NCI-H1092 (cell line): ENCODE results near the gene PPP1R9A.

Experiments
- DNase-seq: peaks from one replicate; lab custom pipeline; 2025; lab: John Stamatoyannopoulos, UW

Gene PPP1R9A

DNA sequence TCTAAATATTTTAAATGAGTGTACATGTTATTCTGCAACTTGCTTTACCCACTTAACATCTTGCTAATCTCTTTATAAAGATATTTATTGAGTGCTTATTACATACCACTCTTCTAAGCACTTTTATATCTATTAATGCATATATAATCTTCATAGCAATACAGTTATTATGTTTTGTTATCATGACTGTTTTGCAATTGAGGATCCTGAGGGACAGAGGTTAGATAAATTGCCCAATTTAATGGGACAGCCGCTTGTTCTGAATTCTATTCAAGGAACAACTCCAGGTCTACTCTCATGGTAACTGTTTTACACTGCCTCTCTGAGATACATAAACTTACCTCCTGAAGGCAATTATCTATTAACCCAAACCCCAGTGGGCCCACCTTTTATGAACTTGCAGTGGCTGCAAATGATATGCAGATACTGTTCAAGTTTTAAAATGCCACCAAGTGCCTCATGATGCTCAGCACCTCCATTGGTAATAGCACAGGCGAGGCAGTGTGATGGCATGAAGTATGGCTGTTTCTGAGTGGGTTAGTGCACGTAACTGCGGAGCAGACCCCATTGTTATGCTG is 356.5 kb downstream of the PPP1R9A start:
- DNase-seq, result no peak

DNA sequence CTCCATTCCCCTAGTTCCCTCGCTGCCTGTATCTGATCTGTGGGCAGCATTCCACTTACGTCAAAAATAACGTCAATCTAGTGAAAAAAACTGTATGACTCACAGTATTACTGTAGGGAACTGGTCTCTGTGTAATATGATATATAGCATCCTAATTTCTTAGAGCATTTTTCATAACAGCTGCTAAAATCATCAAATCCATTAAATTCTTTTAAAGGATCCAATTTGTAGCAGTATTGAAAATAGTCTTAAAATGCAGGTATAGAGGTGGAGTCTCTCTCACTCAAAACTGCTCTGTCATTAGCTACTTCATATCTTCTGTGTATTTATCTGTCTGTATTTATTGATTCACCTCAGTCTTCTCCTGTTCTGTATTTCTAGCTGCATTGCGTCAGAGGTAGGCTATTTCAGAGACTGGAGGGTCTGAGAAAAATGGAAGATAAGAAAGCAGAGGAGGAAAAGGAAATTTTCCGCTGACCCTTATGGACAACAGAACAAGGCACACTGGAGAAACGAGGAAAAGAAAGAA is 357.0 kb downstream of the PPP1R9A start:
- DNase-seq, result no peak

DNA sequence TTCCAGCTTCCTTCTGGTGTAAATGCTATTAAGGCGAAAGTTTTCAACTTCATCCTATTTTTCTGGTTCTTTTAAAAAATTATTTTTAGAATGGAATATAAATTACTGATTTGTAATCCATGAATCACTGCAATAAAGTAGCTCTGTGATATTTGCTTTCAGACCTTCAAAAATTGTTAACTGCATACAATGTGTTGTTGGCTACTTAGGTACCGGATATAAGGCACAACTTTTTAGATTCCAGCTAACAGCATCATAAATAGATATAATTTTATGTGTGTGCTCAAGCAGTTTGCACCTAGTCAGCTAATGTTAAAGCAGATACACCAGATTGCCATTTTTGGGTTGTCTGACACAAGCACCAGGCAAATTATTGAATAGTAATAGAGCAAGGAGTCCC is 358.2 kb downstream of the PPP1R9A start:
- no peak for DNase-seq

DNA sequence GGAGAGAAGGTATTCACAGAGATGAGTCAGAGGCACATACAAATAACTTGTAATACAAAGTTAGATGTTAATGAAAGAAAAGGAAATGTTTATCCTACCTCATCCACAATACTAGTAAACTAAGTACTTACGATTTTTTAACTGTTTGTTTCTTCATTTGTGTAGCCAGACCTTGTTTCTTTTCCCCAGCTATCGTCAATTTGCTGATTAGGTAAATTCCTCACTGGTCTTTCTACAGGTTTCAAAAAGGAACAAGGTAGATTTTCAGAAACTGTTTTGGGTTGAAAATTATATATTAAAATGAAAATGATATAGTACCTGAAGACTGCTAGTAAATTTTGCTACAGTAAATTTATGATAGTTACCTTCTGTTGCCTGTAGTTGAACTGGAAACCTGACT is 360.4 kb downstream of the PPP1R9A start:
- no peak for DNase-seq

DNA sequence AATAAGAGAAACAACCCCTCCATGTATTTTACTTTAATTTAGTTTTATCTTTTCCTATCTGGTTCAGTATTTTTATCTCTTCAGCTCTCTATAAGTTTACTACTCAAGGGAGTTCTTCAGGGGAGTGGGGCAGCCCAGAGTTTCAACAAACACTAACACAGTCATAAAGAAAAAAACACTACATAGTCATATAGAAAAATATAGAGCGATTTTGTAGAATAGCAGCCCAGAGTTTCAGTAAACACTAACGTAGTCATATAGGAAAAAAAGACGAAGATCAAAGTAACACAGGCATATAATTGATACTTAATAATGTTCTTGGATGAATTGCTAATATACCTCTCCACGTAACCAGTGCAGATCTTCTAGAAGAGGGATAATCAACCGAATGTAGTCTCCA is 362.2 kb downstream of the PPP1R9A start:
- no peak for DNase-seq

DNA sequence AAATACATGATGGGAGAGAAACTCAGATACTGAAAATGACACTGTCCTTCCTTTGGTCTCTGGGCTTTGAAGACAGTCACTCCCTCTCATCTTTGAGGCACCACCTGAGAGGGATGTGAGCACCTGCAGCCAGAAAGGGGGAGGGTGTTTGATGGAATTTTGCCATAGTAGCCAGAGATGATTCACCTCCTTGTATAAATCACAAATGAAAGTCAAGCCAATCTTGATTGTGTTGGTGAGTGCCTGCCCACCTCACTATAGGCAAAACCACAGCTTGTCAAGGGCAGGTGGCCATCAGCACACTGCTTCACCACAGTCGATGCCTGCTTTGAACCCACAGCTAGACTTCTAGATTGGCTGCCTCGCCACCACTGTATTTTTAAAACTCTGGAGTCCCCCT is 368.7 kb downstream of the PPP1R9A start:
- DNase-seq, result no peak

DNA sequence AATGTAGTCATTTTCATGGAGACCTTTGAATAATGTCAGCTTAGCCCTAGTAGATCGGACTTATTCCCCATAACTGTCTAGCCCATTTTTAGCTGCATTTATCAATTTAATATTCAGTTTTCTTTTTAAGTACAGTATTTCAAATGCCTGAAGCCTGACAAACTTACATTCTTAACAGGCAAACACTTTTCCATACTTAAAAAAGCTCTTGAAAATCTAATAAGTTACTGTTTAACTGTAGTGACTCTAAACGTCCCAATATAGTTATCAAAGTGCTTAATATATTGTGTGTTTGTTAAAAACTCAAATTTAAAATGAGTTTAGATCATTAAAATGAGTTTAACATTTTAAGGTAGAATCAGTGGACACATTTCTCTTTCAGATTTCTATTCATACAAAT is 372.0 kb downstream of the PPP1R9A start:
- no peak for DNase-seq

DNA sequence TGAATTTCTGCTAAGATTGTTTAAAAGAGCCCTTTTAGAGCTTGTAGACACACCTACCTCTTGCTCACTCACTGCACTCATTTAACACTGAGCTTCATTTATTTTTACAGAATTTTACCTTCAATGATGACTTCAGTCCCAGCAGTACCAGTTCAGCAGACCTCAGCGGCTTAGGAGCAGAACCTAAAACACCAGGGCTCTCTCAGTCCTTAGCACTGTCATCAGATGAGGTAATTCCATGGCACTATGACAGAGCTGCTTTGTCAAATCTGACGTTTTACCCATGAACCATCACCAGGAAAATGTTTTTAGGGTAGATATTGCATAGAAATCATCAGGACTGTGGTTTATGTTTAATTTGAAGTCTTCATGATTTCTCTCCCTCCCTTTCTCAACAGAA is 378.7 kb downstream of the PPP1R9A start:
- DNase-seq, result no peak

DNA sequence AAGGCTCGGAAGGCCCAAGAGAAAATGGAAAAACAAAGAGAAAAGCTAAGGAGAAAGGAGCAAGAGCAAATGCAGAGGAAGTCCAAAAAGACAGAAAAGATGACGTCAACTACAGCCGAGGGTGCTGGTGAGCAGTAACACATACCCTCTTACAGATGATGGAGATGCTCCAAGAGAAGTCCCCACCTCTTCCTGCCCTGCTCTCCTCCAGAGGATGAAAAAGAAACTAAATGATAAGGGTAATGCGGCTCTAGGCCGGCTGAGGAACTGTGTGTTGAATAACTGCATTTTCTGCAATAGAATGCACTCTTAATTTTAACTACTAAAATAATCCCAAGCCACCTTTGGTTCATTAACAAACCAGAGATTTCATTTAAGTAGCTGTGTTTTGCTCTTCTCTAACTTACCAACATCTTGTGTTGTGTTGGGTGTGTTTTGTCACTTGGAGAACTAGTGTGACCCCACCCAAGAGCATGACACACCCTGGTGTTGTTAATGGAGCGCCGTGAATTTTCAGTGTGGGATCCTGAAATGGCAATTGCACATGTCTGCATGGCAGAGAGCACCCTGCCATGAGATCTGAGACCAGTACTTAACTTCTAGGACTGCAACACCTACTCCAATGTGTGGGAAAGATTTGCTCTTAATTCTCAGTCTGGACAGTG is 382.9 kb downstream of the PPP1R9A start:
- no peak for DNase-seq

DNA sequence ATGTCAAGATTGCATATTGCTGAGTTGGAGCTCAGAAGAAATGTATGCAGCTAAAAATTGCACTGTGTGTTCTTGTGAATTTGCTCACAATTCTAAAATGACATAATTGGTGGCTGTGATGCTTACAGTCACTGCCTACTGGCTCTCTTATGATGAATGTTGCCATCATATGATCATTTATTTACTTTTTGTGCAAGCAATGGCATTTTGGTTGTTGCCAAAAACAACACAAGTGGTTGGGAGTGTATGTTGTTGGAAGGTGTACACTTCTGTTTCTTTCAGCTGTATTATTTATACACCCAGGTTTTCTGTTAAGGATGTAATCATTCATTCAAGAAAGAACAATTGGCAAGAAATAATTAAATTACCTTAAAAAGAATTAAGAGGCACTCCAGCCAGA is 388.0 kb downstream of the PPP1R9A start:
- no peak for DNase-seq

DNA sequence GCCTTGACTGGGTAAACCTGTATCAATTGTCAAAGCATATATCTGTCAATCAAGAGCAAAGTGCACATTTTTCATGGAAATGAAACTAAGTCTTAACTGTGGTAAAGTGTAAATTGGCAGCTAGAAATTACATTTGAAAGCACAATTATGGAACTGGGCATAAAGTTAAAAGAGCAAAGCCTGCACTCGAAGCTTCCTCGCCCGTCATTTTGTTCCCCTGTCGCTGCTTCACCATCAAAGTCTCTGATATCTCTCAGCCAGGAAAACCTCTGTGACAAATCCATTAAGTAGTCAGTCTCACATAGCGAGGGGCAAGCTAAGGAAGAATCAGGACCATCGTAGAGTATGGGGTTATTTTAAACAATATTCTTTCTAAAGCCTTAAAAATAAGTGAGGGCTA is 389.1 kb downstream of the PPP1R9A start:
- no peak for DNase-seq

DNA sequence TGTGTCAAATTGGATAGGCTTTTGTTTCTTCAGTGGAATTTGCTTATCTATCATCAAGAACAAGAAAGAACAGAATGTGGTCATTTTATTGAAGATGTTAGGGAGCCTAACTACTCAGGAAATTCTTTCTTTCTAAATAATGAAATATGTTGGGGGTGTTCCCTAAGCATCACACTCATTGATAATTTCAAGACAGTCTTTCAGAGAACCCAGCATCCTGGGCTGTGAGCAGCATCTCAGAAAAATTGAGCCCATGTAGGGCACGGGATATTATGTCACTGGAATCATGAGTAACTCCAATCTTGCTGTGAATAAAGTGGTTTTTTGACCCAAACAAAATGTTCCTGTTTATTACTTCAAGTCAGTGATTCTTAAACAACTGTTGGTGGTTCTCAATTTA is 389.6 kb downstream of the PPP1R9A start:
- no peak for DNase-seq

DNA sequence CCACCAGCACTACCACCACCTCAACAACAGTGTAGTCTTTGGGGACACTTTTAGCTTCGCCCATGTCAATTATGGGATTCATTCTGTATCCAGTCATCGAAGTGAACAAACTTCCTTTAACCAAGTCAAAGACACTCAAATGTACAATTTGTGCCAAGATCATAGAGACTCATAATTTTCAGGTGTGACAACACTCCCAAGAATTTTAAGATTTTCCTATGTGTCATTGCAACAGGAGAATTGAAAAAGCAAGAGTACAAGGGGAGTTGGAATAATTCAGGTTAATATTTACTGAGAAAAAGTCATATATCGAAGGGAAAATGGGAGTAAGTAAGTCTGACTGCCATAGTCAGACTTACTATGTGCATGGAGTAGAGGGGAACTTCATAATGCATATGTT is 390.7 kb downstream of the PPP1R9A start:
- DNase-seq, result no peak

DNA sequence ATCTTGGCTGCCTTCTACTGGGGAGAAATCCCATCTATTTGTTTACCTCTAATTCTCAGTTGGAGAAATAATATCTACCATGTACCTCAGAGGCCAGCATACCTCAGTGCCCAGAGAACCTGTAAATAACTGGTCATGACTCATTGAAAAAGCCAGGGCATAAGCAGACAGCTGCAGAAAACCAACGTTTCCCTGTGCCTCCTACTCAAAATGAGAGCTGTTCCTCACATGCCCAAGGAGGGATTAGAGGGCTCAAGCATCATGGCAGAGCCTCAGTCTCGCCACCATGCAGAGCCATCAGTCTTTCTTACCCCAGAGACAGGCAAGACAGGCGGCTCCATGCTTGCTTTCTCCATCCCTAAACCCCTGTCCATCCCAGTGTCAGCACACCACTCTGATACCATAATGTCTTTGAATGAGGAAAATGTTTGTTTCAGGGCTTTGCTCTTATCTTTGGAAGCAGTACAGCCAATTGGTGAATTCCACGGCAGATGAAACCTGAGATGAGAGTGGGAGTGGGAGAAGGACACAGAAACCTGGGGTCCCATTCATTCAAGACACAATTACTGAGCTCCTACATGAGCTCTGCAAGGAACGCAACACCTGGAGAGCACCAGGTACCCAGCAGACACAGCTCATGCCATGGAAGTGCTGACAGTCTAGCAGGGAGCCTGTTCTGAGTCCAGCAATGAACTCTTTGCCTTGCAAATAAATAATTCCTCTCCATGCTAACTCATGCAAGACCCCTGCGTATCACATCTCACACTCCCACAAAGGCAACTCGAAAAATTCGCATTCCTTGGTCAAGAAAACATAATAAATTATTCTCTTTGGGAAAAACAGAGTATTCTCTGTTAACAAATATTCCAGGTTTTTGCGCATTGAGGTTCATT is 395.9 kb downstream of the PPP1R9A start:
- no peak for DNase-seq

DNA sequence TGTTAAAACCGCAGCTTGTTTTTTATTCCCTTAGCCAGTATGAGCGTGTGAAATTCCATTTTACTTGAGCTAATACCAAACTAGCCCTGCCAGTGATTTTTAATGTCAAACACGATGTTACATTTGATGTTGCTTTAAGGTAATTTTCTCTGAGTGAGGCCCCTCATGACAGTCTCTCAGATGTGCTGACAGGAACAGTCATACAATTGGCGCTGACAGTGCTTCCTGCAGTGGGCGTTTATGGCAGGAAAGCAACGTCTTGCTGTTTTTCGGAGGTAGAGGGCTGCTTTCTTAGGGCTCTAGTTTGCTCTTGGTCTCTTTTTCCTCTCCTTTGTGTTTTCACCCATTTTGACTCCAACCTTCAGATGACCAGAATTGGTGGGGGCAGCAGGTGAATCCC is 397.6 kb downstream of the PPP1R9A start:
- no peak for DNase-seq

DNA sequence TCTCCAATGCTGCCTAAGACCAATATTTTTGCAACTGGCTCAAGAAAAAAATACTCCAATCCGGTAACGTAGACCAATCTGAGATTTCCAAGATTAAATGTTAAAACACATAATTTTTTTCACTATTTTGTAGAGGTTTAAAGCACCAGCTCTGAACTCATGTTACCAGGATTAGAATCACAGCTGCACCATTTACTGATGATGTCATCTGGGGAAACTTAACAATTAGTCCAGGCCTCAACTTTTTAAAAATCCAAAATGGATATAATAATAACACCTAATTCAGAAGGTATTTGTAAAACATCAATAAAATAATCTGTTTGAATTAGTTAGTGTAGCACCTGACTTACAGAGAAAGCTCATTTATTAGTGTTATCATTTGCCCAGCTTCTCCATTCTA is 402.6 kb downstream of the PPP1R9A start:
- DNase-seq, result no peak

DNA sequence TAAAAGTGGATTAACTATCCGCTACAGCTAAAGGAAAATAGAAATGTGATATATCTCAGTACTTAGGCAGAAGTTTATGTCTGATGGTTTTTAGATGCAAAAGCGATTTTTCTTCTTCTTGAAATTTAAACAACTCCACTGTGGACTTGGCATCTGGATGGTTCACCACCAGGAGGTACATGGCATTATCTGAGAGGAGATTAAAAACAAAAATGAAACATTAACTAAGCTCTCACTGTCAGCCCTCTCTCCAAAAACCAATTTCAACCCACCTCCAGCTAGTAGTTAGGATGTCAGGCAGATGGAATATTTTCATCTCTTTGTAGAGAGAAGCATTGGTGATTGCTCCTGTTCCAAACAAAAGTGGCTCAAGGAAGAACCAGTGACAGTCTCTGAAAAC is 404.0 kb downstream of the PPP1R9A start:
- no peak for DNase-seq

DNA sequence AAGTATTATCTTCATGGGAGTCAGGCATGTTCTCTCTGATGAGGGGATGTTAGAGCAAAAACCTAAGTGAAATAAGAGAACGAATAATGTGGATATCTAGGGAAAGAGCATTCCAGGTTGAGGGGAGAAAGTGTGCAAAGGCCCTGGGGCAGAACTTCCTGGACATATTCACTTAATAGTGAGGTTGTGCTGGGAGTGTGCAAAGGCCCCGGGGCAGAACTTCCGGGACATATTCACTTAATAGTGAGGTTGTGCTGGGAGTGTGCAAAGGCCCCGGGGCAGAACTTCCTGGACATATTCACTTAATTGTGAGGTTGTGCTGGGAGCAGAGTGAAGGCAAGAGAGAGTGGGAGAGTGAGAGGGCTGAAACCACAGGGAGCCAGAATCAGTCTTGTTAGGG is 405.2 kb downstream of the PPP1R9A start:
- DNase-seq, result no peak

DNA sequence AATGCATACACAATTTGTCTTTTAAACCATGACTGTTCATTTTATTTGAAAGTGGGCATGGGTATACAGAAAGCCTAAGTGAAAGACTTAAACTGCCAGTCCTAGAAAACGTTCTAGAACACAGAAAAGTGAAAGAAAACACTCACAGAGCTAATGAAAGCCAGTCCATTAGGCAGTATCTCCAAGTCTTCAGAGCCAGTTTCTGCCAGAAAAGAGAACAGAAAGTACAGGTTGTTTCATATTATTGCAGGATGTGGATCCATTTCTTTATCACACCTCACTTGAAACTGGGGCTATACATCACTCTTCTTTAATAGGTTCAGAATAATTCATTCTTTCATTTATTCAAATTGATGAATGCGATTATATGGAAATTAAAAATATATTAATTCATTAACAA is 409.2 kb downstream of the PPP1R9A start:
- no peak for DNase-seq

DNA sequence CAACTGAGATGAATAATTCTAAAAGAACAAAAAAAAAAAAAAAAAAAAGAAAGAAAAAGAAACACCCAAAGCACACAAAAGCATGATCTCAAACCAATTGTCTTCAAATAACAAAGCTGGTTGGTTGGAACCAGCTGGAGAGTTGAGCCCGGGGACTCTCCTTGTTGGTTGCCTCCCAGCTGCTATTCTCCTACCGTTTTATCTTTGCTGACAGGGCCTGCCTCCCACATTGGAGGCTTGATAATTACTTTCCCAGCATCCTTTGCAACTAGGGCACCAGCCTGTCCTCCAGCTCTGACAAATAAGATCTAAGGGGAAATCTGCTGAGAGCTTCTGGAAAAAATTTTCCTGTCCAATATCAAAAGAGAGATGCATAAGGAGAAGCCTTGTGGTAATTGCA is 410.2 kb downstream of the PPP1R9A start:
- peak; percentile 18 for DNase-seq

DNA sequence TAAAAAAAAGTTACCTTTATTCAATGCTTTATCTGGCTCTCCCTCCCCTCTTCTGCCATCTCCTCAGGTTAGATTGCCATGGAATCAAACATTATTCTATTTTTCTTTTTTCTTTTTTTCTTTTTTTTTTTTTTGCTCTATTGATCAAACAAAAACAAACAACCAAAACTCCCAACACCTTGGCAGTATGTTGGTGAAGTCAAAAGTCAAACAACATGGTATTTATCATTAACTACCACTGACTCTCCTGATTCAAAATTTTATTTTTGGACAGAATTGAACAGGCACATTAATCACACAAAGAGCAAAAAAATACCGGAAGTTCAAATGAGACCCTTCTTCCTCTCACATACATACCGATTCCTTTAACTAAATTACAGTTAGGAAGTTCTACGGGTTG is 410.6 kb downstream of the PPP1R9A start:
- DNase-seq, result no peak

DNA sequence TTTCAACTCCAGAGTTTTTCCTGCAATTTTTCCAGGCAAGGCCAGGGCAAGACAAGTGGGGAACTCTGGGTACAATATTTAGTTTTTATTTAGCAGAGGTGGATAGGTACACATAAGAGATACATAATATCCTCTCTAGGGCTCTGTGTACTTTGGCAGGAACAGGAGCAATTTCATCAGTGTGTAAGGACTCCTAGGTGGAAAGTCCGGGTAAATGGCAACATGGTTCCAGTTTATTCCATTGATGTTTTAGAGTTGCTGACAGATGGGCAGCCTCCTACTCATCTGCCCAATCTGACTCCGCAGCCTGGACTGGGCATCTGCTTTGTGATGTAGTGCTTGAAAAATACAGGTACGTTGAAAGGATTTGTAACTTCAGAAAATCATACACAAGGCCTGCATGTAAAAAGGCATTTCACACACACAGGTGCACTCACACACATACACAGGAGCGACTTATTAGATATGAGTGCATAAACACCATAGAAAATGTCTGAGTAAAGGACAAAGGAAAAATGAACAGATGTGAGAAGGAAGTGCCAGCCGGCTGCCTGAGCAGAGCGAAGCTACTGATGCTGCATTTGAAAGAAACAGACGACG is 411.2 kb downstream of the PPP1R9A start:
- peak; percentile 76 for DNase-seq

DNA sequence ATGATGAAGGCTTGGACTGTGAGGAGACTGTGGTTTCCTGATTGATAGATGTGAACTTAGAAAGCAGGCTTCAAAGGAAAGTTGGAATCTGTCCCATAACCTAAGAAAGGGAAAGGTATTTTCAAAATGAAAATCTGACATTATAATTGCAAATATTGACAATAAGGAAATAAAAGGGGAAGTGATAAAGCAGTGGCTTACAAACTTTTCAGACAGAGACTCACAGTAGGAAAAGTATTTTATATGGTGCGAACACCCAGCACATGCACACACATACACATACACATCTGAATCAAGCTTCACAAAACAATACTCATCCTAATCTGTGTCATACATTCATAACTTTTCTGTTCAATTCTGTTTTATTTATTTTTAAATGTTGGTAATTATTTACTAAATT is 412.2 kb downstream of the PPP1R9A start:
- no peak for DNase-seq
